HG03039 (cell line): ENCODE results near the gene BTBD6.

ENCODE experiments used
- ATAC-seq: cut with Tn5 transposase; IDR thresholded peaks from one replicate; pipeline ENCODE4 v1.9.1; 2021; ENCODE audit warnings: mild to moderate bottlenecking, moderate library complexity; ENCODE audit not compliant: unreplicated experiment

The BTBD6 gene

DNA sequence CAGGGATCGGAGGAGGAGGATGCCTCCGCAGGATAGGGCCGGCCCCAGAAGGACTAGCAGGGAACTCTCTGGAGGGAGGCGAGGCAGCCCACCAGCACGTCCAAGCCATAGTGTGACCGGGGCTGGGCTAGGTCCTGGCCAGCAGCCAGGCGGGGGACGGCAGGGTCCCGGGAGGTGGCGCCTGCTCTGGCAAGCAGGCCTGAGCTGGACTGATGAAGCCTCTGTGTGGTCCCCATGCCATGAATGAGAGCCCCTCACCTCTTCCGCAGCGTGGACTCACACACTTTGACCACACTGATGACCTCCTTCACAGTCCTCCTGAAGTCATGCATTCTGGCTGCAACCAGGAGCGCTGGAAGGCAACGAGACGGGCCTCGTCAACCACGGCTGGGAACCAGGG, 19.8 kb upstream of the BTBD6 start:
- no peak for ATAC-seq

DNA sequence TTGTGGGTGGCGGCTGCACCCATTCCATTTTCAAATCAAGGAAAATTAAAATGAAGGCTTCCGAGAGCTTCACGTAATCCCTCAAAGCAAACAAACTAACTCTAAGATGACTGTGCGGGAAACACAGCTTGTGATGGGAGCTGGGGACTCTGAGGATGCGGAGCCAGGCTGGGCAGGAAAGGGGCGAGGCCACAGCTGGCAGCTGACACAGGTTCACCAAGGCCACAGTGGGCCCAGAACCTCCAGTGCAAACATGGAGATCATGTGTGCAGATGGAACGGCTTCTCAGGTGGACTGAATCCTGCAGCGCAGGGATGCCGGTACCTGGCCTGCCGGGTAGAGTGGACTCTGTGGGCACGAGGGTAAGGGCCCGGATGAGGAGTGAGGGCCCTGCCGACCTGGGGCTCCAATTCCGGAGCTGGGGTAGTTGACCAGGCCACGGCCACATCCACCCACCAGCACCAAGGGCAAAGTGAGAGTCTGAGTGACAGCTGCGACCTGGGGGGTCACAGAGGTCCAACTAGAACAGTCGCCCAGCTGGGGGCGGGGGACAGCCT, 19.2 kb upstream of the BTBD6 start:
- no peak for ATAC-seq

DNA sequence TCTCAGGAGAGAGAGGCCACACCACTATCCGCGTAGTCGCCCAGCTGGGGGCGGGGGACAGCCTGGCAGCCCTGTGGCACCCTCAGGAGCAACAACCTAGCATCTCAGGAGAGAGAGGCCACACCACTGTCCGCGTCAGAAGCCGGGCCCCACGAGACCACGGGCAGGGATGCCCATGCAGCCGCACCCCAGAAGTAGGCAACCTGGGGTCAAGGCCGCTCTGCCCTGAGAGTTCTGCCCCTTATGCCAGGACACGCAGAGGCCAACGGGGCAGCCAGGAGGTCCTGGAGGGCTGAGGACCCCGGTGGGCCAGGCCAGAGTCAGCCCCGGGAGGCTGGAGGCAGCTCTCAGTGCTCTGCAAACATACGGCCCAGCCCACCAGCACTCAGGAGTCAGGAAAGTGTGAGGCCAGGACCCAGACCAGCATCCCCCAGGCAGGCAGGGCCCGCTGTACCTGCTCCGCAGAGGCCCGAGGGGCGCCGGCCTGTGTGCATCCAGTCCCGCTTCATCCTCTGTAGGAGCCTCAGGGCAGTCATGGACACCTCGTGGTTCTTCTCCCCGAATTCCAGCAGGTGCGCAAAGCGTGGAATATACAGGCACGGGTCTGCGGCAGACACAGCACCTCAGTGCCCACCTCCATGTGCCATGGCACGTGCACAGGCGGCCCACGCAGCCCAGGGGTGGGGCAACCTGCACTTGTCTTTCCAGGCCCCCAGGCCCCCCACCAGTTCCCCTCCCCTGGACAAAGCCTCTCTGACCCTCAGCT, 7.3 kb upstream of the BTBD6 start:
- no peak for ATAC-seq

DNA sequence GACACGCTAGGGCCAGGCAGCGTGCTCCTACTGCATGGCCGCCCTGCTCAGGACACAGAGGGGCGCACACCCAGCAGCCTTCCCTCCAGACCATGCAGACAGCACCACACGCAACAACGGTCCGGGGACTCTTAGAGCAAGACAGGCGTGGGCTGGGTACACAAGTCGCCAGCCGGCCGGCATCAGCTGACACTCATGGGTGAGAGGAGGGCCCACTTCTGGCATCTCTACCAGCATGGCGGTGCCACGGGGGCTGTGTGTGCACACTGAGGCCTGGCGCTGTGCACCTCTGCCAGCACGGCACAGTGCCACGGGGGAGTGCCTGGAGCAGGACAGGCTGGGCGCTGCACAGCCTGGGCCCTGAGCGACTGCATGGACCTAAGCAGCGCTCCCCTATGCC, 6.7 kb upstream of the BTBD6 start:
- ATAC-seq = no peak

DNA sequence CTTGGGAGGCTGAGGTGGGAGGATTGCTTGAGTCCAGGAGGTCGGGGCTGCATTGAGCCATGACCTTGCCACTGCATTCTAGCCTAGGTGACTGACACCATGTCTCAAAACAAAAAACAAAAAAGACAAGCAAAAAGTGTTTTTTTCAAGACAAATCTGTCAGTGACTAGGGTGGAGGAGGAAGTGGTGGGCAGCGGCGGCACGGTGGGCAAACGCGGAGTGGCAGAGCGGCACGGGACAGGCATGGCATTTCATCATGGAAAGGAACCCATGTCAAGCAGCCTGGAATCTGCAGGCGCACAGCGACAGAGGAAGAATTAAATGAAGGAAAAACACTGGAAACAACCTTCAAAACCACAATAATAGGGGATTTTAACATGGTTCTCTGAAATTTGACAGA, 4.0 kb upstream of the BTBD6 start:
- ATAC-seq = no peak

DNA sequence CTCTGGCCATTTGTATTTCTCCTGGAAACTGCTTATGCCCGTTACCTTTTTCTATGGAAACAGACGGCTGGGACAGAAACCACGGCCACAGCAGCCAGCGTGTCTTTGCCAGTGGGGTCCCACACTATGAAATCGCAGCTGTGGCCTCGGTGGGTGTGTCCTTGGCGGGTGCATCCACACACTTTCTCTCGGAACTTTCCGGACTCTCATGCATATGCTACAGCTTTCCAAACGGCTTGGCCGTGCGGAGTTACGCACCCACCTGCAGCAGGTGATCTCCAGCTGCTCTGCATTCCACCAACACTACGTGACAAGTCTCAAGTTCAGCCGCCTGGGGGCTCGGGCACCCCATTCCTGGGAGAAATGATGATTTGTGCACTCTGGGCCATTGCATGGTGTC, 1.3 kb upstream of the BTBD6 start:
- no peak for ATAC-seq

DNA sequence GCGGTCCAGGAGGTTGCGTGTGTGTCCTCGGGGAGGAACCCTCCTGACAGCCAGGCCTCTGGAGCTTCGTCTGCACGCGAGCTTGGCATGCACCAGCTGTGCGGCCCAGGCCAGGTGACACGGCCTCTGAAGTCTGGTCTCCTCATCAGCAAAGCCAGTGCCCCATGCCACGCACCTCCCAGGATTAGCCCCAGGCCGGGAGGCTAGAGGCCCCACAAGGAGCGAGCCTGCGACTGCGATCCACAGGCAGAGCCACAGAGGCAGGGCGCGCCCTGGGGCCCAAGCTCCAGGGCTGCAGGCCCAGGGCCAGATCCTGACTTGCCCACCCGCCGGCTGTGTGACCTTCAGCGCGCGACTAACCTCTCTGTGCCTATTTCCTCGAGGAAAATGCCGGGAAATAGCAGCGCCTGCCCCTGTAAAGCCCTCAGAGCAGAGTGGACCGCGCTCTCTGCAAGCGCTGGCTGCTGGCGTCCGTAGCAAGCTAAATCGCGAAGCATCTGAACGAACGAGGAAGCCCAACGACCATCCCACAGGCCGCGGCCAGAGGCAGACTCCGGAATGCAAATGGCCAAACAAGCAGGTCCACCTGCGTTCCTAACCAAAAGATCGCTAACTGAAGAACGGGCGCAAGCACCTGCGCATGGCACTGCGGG, 492 bp upstream of the BTBD6 start:
- no peak for ATAC-seq

DNA sequence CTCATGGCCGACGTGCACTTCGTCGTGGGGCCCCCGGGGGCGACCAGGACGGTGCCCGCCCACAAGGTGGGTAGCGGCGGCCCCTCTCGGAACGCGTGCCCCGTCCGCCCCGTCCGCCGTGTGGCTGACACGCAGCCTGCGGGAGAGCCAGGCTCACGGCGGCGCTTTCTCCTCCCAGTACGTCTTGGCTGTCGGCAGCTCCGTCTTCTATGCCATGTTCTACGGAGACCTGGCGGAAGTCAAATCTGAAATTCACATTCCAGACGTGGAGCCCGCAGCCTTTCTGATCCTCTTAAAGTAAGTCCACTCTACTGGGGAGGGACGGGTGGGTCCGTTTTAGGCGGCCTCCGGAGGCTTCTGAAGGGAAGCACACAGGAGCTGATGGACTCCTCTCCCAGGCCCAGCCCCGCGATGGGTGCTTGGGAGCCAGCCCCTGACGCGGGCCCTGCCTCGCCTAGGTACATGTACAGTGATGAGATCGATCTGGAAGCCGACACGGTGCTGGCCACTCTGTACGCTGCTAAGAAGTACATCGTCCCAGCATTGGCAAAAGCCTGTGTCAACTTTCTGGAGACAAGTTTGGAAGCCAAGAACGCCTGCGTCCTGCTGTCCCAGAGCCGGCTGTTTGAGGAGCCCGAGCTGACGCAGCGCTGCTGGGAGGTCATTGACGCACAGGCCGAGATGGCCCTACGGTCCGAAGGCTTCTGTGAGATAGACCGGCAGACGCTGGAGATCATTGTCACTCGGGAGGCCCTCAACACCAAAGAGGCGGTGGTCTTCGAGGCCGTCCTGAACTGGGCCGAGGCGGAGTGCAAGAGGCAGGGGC, 1.1 kb downstream of the BTBD6 start:
- no peak for ATAC-seq

DNA sequence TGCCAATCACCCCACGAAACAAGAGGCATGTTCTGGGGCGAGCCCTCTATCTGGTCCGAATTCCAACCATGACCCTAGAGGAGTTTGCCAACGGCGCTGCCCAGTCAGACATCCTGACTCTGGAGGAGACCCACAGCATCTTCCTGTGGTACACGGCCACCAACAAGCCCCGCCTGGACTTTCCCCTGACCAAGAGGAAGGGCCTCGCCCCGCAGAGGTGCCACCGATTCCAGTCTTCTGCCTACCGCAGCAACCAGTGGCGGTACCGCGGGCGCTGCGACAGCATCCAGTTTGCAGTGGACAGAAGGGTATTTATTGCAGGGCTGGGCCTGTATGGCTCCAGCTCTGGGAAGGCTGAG, 1.7 kb downstream of the BTBD6 start:
- ATAC-seq = no peak

DNA sequence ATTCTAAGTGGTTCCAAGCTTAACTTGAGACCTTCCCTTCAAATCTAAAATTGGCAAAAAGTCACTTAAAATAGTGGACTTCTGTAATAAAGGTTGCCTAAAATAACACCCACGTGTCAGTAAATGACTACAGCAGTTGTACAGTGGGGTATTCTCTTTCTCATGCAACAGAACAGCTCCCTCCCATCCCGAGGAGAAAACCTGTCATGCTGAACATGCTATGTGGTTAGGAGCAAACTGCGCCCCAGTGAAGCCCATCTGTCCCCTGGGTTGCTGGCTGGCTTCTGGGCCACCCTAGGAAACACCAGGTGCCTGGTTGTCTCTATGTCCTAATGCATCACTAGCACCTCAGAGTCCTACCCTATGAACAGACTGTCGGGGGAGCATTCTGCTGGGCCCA, 2.7 kb downstream of the BTBD6 start:
- ATAC-seq = no peak

DNA sequence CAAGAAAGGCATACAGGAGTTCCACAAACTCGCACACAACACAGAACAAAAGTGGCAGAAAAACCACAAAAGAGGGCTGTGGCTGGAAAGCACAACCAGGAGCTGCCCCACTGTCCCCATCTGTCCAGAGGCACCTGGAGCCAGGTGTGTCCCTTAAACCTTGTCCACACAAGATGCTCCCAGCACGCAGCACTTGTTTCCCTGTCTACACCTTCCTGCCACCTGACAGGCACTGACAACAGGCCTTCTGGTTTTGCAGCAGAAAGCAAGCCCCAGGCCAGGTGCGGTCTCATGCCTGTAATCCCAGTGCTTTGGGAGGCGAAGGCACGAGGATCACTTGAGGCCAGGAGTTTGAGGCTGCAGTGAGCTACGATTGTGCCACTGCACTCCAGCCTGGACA, 3.6 kb downstream of the BTBD6 start:
- ATAC-seq = no peak

DNA sequence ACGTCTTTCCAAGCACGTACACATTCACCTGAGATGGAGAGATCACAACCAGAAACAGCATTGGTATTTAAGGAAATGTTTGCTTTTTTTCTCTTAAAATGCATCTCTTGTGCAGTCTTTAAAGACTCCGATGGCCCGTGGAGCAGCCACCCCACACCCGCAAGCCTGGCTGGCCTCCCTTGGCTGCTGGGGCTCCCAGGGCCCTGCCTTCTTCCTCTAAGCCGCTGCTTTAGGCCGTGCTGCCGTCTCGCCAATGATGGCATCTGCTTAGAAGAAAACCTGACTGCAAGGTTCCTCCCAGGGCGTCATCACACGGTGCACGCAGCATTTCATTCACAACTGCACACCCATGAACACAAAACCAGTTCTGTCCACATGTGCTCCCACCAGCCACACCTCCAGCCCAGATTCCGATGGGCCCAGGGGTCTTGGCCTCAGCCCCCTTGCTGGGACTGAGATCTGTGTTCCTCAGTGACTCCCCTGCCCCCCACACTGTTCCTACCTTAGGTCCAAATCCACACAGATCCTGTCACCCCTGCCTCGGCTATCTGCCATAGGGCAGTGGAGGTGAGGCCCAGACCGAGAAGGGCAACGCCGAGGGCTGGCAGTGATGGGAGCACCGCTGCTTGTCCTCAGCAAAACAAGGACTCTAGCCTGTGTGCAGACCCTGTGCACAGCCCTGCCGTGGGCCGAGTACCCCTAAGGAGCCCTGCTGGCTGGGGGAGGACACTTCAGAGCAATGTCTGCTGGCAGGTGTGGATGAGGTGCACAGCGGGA, 4.4 kb downstream of the BTBD6 start:
- no peak for ATAC-seq

DNA sequence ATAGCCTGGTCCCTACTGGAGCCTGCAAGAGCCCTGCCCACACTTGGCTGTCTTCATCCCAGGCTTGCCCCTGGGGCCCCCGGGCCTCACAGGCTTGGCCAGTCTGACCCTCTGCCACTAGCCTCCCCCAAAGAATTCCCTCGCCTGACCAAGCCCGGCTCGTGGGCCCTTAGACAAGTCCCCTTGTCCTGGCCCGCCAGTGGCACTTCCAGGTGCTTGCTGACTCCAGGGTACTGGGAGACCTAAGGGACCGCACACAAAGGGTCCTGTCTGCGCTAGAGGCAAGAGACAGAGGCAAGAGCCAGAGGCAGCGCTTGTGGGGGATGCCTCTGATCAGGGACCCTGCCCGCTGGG, 5.0 kb downstream of the BTBD6 start:
- ATAC-seq = no peak

DNA sequence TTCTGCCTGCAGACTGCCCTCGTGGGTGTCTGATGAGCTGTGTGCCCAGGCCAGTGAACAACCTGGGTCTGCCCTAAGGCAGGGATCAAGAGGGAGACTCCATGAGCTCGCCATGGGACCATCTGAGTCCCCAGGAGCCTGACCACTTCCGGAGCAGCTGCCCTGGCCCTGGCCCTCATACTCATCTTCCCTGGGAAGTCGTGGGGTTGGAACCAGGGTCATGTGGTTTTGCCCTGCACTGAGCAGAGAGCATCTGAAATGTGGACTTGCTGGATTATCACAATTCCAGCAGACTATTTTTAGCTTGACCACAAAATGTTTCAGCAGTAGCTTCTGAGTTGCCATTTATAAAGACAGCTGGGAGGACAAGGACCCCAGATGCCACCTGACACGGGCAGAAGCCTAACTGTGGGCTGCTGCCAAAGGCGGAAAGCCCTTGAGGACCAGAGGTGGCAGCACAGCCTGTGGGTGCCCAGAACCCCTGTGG, 6.7 kb downstream of the BTBD6 start:
- no peak for ATAC-seq

DNA sequence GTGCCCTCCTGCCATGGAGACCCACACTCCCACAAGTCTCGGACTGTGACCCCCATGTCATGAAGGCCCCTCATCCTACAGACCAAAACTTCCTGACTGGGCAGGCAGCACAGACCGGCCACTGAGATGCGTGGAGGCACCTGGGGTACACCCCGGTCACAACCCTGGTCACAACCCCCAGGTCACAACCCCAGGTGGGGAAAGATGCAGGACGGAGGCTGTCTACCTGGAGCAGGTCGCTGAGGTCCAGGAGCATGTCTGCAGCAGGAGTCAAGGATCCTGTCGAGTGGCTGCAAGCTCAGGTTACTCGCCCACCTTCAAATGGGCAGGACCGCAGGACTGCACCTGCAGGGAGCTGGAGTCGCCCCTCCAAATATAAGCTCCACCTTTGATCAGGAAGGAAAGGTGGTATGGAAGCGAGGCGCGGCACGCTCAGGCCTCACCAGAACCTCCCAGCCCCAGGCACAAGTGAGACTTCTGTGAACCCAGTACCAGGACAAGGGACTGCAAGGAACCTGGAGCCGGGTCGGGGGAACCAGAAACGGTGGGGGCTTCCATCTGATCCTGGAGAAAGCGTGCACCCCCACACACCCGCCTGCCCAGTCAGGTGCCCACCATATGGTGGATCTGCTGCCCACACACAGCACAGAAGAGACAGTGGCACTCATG, 8.1 kb downstream of the BTBD6 start:
- ATAC-seq = no peak

DNA sequence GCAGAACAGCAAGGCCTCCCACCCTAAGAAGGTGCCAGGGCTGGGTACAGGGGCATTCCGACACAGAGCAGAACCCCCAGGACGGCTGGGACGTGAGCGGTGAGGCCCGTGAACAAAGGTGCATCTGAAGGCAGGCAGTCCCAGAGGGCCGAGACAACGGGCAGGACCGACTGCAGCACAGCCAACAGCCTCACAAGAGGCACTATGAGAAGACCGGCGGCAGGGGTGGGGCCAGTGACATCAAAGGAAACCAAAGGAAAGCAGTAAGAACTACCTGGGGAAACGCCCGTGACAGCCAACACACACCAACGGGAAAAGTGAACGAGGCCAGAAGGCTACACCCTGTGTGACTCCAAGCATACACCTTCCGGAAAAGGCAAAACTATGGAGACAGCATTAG, 9.1 kb downstream of the BTBD6 start:
- ATAC-seq = no peak

DNA sequence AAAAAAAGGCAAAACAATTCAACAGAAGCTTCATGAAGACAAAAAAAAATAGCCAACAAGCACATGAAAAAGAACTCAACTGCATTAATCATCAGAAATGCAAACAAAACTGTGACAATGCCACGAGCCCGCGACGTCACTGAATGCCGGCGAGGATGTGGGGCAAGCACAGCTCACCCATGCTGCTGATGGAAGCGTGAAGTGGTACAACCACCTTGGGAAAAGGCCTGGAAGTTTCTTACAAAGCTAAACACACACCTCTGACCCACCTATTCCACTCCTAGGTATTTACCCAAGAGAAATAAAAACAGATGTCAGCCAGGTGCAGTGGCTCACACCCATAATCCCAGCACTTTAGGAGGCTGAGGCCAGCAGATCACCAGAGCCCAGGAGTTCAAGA, 10.5 kb downstream of the BTBD6 start:
- ATAC-seq = no peak

DNA sequence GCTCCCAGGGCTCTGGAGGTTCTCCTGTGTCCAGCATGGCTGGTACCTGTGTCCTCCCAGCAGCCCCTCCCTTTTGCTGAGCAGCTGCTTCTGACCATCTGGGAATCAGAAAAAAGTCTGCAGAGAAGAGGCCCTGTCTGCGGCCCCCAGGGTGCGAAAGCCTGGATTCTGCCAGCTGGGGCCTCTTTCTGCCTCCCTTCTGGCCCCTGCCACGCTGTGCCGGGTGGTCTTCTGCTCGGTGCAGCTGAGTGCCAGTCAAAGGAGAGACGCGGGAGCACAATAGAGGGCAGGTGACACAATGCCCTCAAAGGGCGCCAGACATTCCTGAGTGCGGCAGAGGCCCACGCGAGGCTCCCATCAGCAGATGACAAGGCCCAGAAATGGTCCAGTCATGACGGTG, 12.6 kb downstream of the BTBD6 start:
- no peak for ATAC-seq

DNA sequence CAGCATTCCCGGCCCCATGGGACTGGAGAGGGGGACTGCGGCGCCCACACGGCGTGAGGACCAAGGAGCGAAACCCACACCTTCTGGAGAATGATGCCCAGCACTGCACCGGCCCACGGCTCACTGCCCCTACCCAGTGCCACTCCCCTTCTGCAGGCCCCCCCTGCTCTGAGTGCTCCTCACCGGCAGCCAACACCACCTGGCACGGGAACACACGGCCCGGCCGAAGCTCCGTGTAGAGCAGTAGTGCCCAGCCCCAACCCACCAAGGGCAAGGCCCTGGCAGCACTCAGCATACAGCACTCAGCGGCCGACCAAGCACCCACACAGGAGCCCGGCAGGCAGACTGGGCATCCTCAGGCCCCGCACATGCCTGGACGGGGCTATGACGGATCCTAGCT, 13.4 kb downstream of the BTBD6 start:
- ATAC-seq = no peak

DNA sequence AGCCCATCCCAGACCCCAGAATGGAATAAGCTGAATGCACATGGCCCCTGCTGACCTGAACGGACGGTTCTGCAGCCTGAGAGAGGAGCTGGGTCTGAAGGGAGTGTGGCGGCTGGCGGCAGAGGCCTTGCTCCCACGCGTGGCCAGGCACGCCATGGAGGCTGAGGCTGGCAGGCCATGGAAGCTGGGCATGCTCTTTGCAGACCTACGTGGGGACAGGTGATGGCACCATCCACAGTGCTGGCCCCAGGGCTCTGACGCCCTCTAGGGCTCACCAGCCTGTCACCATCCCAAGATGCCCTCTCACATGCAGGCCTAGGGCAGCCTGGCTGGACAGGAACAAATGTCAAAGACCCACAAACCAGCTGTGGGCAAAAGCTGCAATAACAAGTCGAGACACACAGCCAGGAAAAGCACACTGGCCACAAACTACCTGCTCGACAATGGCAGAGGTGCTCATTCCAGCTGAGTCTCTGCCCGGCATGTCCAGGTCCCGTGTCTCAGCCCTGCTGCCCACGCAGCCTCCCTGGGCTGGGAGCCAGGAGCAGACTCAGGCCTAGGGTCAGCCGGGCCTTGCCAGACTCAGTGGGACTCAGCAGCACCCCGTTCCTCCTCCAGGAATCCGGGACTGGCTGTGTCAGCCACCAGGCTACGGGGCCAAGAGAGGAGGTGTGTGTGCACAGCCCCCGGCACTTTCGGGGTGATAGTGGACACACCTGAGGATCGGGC, 19.7 kb downstream of the BTBD6 start:
- ATAC-seq = no peak
